ENCODE data around the gene SLC9A3.

The SLC9A3 gene

GRCh38 chr5:540906-541538 is 16.8 kb upstream of the SLC9A3 start:
- no peak for TF ChIP-seq SUZ12 (IDR thresholded peaks at IDR 0.05)
- no peak for TF ChIP-seq ZNF384 (IDR thresholded peaks at IDR 0.05)
- no peak for TF ChIP-seq LEF1 (IDR thresholded peaks at IDR 0.05; ENCODE audit: borderline replicate concordance)
- no peak for TF ChIP-seq ELF4 (IDR thresholded peaks at IDR 0.05)
- TF ChIP-seq L3MBTL2 (conservative IDR thresholded peaks at IDR 0.05) = no peak
- TF ChIP-seq TARDBP (IDR thresholded peaks at IDR 0.05) = no peak
- TF ChIP-seq NFRKB (IDR thresholded peaks at IDR 0.05) = no peak
- no peak for TF ChIP-seq HDGF (IDR thresholded peaks at IDR 0.05; ENCODE audit: borderline replicate concordance)
- TF ChIP-seq CTBP1 (IDR thresholded peaks at IDR 0.05; ENCODE audit: borderline replicate concordance) = no peak
- TF ChIP-seq SP1 (IDR thresholded peaks at IDR 0.05) = no peak
- ChIA-PET POLR2A (no interaction called here), CTCF (no interaction called here)
- no peak for DNase-seq (ENCODE audit: extremely low spot score)

GRCh38 chr5:540071-540905 is 16.0 kb upstream of the SLC9A3 start:
- no peak for TF ChIP-seq TARDBP (IDR thresholded peaks at IDR 0.05)
- no peak for TF ChIP-seq FOXK2 (IDR thresholded peaks at IDR 0.05)
- TF ChIP-seq LEF1 (IDR thresholded peaks at IDR 0.05; ENCODE audit: borderline replicate concordance) = no peak
- TF ChIP-seq BHLHE40 (IDR thresholded peaks at IDR 0.05; ENCODE audit: borderline replicate concordance) = no peak
- TF ChIP-seq SP1 (IDR thresholded peaks at IDR 0.05) = no peak
- no peak for TF ChIP-seq NFRKB (IDR thresholded peaks at IDR 0.05)
- no peak for TF ChIP-seq ARNT (IDR thresholded peaks at IDR 0.05)
- ChIA-PET POLR2A (interaction anchor here (0.9 to 1.3 kb wide), 3 partner anchors 25 to 68 kb away, joined by 3 to 5 read pairs (median 3); no protein-coding TSS in a partner anchor), CTCF (no interaction called here)
- DNase-seq (ENCODE audit: extremely low spot score) = no peak

- TF ChIP-seq LEF1 (IDR thresholded peaks at IDR 0.05; ENCODE audit: borderline replicate concordance) (no peak), TARDBP (IDR thresholded peaks at IDR 0.05) (no peak), L3MBTL2 (conservative IDR thresholded peaks at IDR 0.05) (no peak), SP1 (IDR thresholded peaks at IDR 0.05) (no peak), ZNF384 (IDR thresholded peaks at IDR 0.05) (no peak), ARNT (IDR thresholded peaks at IDR 0.05) (no peak), BHLHE40 (IDR thresholded peaks at IDR 0.05; ENCODE audit: borderline replicate concordance) (no peak), NFRKB (IDR thresholded peaks at IDR 0.05) (no peak), SUZ12 (IDR thresholded peaks at IDR 0.05) (no peak), FOXA1 (IDR thresholded peaks at IDR 0.05) (no peak), FOXM1 (IDR thresholded peaks at IDR 0.05; ENCODE audit: borderline replicate concordance) (no peak), HDGF (IDR thresholded peaks at IDR 0.05; ENCODE audit: borderline replicate concordance) (no peak)
- POLR2A ChIA-PET = interaction anchor here (0.9 to 1.3 kb wide), 3 partner anchors 24 to 67 kb away, joined by 3 to 5 read pairs (median 3); no protein-coding TSS in a partner anchor
- no peak for DNase-seq (ENCODE audit: extremely low spot score)
- CTCF ChIA-PET = no interaction called here
Measured at GRCh38 chr5:539469-540070, 15.3 kb upstream of the SLC9A3 start.

- POLR2A ChIA-PET = interaction anchor here (1.3 kb wide), 1 partner anchor 66 kb away, joined by 5 read pairs; no protein-coding TSS in a partner anchor
Measured at GRCh38 chr5:538801-539468, 14.7 kb upstream of the SLC9A3 start.

GRCh38 chr5:538271-538771 is 14.1 kb upstream of the SLC9A3 start:
- TF ChIP-seq FOXA1 (IDR thresholded peaks at IDR 0.05) (no peak), SP1 (IDR thresholded peaks at IDR 0.05) (no peak), ELF4 (IDR thresholded peaks at IDR 0.05) (no peak), TARDBP (IDR thresholded peaks at IDR 0.05) (no peak), ZNF384 (IDR thresholded peaks at IDR 0.05) (no peak), FOXK2 (IDR thresholded peaks at IDR 0.05) (no peak), ARNT (IDR thresholded peaks at IDR 0.05) (no peak), L3MBTL2 (conservative IDR thresholded peaks at IDR 0.05) (no peak), HDGF (IDR thresholded peaks at IDR 0.05; ENCODE audit: borderline replicate concordance) (no peak), NFRKB (IDR thresholded peaks at IDR 0.05) (no peak), SUZ12 (IDR thresholded peaks at IDR 0.05) (no peak), PKNOX1 (IDR thresholded peaks at IDR 0.05) (no peak), FOXM1 (IDR thresholded peaks at IDR 0.05; ENCODE audit: borderline replicate concordance) (no peak), BHLHE40 (IDR thresholded peaks at IDR 0.05; ENCODE audit: borderline replicate concordance) (no peak), LEF1 (IDR thresholded peaks at IDR 0.05; ENCODE audit: borderline replicate concordance) (no peak), CTBP1 (IDR thresholded peaks at IDR 0.05; ENCODE audit: borderline replicate concordance) (no peak)
- DNase-seq (ENCODE audit: extremely low spot score) = no peak
- CTCF ChIA-PET = no interaction called here
- POLR2A ChIA-PET = no interaction called here

More at GRCh38 chr5:538801-539468, 14.7 kb upstream of the SLC9A3 start:
- DNase-seq (ENCODE audit: extremely low spot score) = no peak
- TF ChIP-seq FOXK2 (IDR thresholded peaks at IDR 0.05) = no peak
- no peak for TF ChIP-seq ARNT (IDR thresholded peaks at IDR 0.05)
- no peak for TF ChIP-seq FOXA1 (IDR thresholded peaks at IDR 0.05)
- no peak for TF ChIP-seq LEF1 (IDR thresholded peaks at IDR 0.05; ENCODE audit: borderline replicate concordance)
- no peak for TF ChIP-seq ELF4 (IDR thresholded peaks at IDR 0.05)
- TF ChIP-seq BHLHE40 (IDR thresholded peaks at IDR 0.05; ENCODE audit: borderline replicate concordance) = no peak
- CTCF ChIA-PET = no interaction called here

GRCh38 chr5:537621-538071 is 13.4 kb upstream of the SLC9A3 start:
- TF ChIP-seq LEF1 (IDR thresholded peaks at IDR 0.05; ENCODE audit: borderline replicate concordance) (no peak), SP1 (IDR thresholded peaks at IDR 0.05) (no peak), SUZ12 (IDR thresholded peaks at IDR 0.05) (no peak), ZNF384 (IDR thresholded peaks at IDR 0.05) (no peak), L3MBTL2 (conservative IDR thresholded peaks at IDR 0.05) (no peak), TARDBP (IDR thresholded peaks at IDR 0.05) (no peak), FOXA1 (IDR thresholded peaks at IDR 0.05) (no peak)
- ChIA-PET CTCF (no interaction called here), POLR2A (no interaction called here)

More at GRCh38 chr5:537621-538071, 13.4 kb upstream of the SLC9A3 start:
- DNase-seq (ENCODE audit: extremely low spot score) = no peak
